GM23338 (cell line): ENCODE data around the gene KLHL9. TPM values are rescaled to one million over a fixed set of nuclear protein-coding genes. Genes with fewer than 3 reads are reported as not detected.

Experiments used
- ATAC-seq: fragments of 200-7000 bp; cut with Tn5 transposase; 3 replicates; pipeline ENCODE4 v1.9.1; 2020
- DNase-seq: peaks from one replicate; pipeline ENCODE4 v3.0.0-alpha.2; 2015; ENCODE audit warnings: low spot score
- H2AFZ ChIP-seq: fragments of 200-600 bp; sonication (generic); 2 replicates; pipeline ENCODE4 v1.8.0; 2016; ENCODE audit warnings: antibody characterized with exemption, mild to moderate bottlenecking, moderate library complexity
- H3F3A ChIP-seq: fragments of 200-600 bp; sonication (generic); replicated peaks from 2 replicates; pipeline ENCODE4 v1.8.0; 2017; ENCODE audit warnings: antibody characterized with exemption, mixed run types, low read depth
- H3K27ac ChIP-seq: fragments of 200-600 bp; sonication (generic); 2 replicates; pipeline ENCODE4 v1.6.1; 2016; ENCODE audit warnings: low read depth
- H3K27me3 ChIP-seq: fragments of 200-600 bp; sonication (generic); 2 replicates; pipeline ENCODE4 v1.8.0; 2016; ENCODE audit warnings: mild to moderate bottlenecking, mixed run types, moderate library complexity; ENCODE audit not compliant: insufficient read depth
- H3K36me3 ChIP-seq: fragments of 200-600 bp; sonication (generic); 2 replicates; pipeline ENCODE4 v1.8.0; 2016; ENCODE audit warnings: mild to moderate bottlenecking; ENCODE audit not compliant: insufficient read depth
- H3K4me1 ChIP-seq: fragments of 200-600 bp; sonication (generic); 2 replicates; pipeline ENCODE4 v1.8.0; 2016; ENCODE audit warnings: mild to moderate bottlenecking, moderate library complexity; ENCODE audit not compliant: insufficient read depth
- H3K4me2 ChIP-seq: fragments of 200-600 bp; sonication (generic); 2 replicates; pipeline ENCODE4 v1.7.1; 2017; ENCODE audit warnings: mixed run types
- H3K4me3 ChIP-seq: fragments of 200-600 bp; sonication (generic); 2 replicates; pipeline ENCODE4 v1.6.1; 2016; ENCODE audit warnings: mixed run types
- H3K79me2 ChIP-seq: fragments of 200-600 bp; sonication (generic); replicated peaks from 2 replicates; pipeline ENCODE4 v1.8.0; 2017; ENCODE audit warnings: mild to moderate bottlenecking; ENCODE audit not compliant: insufficient read depth
- H3K9me2 ChIP-seq: fragments of 200-600 bp; sonication (generic); 2 replicates; pipeline ENCODE4 v1.8.0; 2017; ENCODE audit not compliant: insufficient read depth
- H4K20me1 ChIP-seq: fragments of 200-600 bp; sonication (generic); replicated peaks from 2 replicates; pipeline ENCODE4 v1.8.0; 2017; ENCODE audit warnings: mild to moderate bottlenecking; ENCODE audit not compliant: insufficient read depth
- H3K27ac Mint-ChIP-seq: 2 replicates; pipeline ENCODE4 v1.8.0; 2020; ENCODE audit warnings: inconsistent platforms, mild to moderate bottlenecking, moderate library complexity, mixed read lengths
- H3K27me3 Mint-ChIP-seq: 3 replicates; pipeline ENCODE4 v1.8.0; 2022; ENCODE audit warnings: low read depth, mild to moderate bottlenecking, moderate library complexity, mixed read lengths, inconsistent platforms; ENCODE audit not compliant: insufficient read depth, poor library complexity
- H3K36me3 Mint-ChIP-seq: 3 replicates; pipeline ENCODE4 v1.8.0; 2021; ENCODE audit warnings: low read depth, mild to moderate bottlenecking, inconsistent platforms, moderate library complexity, mixed read lengths
- H3K4me1 Mint-ChIP-seq: 3 replicates; pipeline ENCODE4 v1.8.0; 2020; ENCODE audit warnings: mild to moderate bottlenecking, inconsistent platforms, mixed read lengths
- H3K4me3 Mint-ChIP-seq: 3 replicates; pipeline ENCODE4 v1.8.0; 2021; ENCODE audit warnings: moderate library complexity, mild to moderate bottlenecking, inconsistent platforms, mixed read lengths
- H3K9me3 Mint-ChIP-seq: 3 replicates; pipeline ENCODE4 v1.8.0; 2020; ENCODE audit warnings: moderate library complexity, mild to moderate bottlenecking, inconsistent platforms, mixed read lengths
- CREB1 ChIP-seq: fragments of 250-450 bp; sonication (Bioruptor Pico); IDR thresholded peaks from 2 replicates; pipeline ENCODE4 v1.5.0; 2020; ENCODE audit warnings: low read depth, mild to moderate bottlenecking, moderate library complexity
- CTCF ChIP-seq, 2 experiments: fragments of 200-600 bp in 1 of 2; sonication (generic) in 1 of 2; conservative IDR thresholded peaks; 2 replicates each; pipeline versions ENCODE4 v1.5.1 to v1.6.1; 2016 to 2017; ENCODE audit warnings: antibody characterized with exemption in 2 of 2, low read depth in 2 of 2, mild to moderate bottlenecking in 2 of 2, moderate library complexity in 1 of 2
- ETS1 ChIP-seq: IDR thresholded peaks from 2 replicates; pipeline ENCODE4 v1.6.1; 2016; ENCODE audit warnings: antibody characterized with exemption
- EZH2 ChIP-seq: fragments of 200-600 bp; sonication (generic); IDR thresholded peaks from one replicate; pipeline ENCODE4 v1.8.0; 2017; ENCODE audit warnings: antibody characterized with exemption, mild to moderate bottlenecking, low read depth; ENCODE audit not compliant: unreplicated experiment
- EZH2phosphoT487 ChIP-seq: fragments of 200-600 bp; sonication (generic); IDR thresholded peaks from one replicate; pipeline ENCODE4 v1.8.1; 2018; ENCODE audit warnings: antibody characterized with exemption; ENCODE audit not compliant: unreplicated experiment
- JUNB ChIP-seq: IDR thresholded peaks from one replicate; pipeline ENCODE4 v1.6.1; 2016; ENCODE audit warnings: antibody characterized with exemption; ENCODE audit not compliant: unreplicated experiment
- NANOG ChIP-seq: IDR thresholded peaks from 2 replicates; pipeline ENCODE4 v1.6.1; 2016; ENCODE audit warnings: antibody characterized with exemption, borderline replicate concordance
- POLR2AphosphoS5 ChIP-seq: IDR thresholded peaks from 2 replicates; pipeline ENCODE4 v1.6.1; 2016; ENCODE audit warnings: antibody characterized with exemption, low read depth
- REST ChIP-seq: IDR thresholded peaks from one replicate; pipeline ENCODE4 v1.6.1; 2018; ENCODE audit warnings: antibody characterized with exemption; ENCODE audit not compliant: unreplicated experiment
- STAT1 ChIP-seq: IDR thresholded peaks from one replicate; pipeline ENCODE4 v1.6.1; 2016; ENCODE audit warnings: antibody characterized with exemption; ENCODE audit not compliant: unreplicated experiment
- ZNF114 ChIP-seq: fragments of 250-450 bp; sonication (Bioruptor Pico); IDR thresholded peaks from 2 replicates; pipeline ENCODE4 v1.5.0; 2020; ENCODE audit warnings: mild to moderate bottlenecking, moderate library complexity
- ZNF331 ChIP-seq: fragments of 250-450 bp; sonication (Bioruptor Pico); IDR thresholded peaks from 2 replicates; pipeline ENCODE4 v1.5.0; 2020; ENCODE audit warnings: low read depth, mild to moderate bottlenecking, moderate library complexity
- ZNF462 ChIP-seq: fragments of 250-450 bp; sonication (Bioruptor Pico); IDR thresholded peaks from 2 replicates; pipeline ENCODE4 v1.5.0; 2020; ENCODE audit warnings: mild to moderate bottlenecking, moderate library complexity
- polyA plus RNA-seq: library from polyadenylated mRNA; unstranded; fragments of >200 nt; fragmentation: Nextera tagmentation; extraction: Ambion mirVana; gene quantifications from 2 replicates; pipeline ENCODE4 v1.2.1, GENCODE V29; 2016
- total RNA-seq: library from RNA; depleted of rRNA; stranded (reverse); fragments of >200 nt; shearing (Covaris generic); gene quantifications from 2 replicates; pipeline ENCODE4 v1.2.3, GENCODE V29; 2014

The KLHL9 gene
- total and polyA plus RNA-seq, 2 experiments from 2014 or later, result 9.1 to 24.0 TPM

GRCh38 chr9:21320465-21320864 is 14.7 kb downstream of the KLHL9 start:
- Histone ChIP-seq H3K4me1 (no peaks in the 10 kb centered on the region), H3F3A (no peaks in the 10 kb centered on the region), H3K27me3 (no peaks in the 10 kb centered on the region), H2AFZ (no peak overlapping the region), H3K4me2 (no peak overlapping the region), H3K4me3 (no peak overlapping the region), H3K9me2 (no peaks in the 10 kb centered on the region), H3K79me2 (no peaks in the 10 kb centered on the region), H3K36me3 (no peaks in the 10 kb centered on the region), H4K20me1 (no peaks in the 10 kb centered on the region), H3K27ac (no peak overlapping the region)
- H3K27me3 Mint-ChIP-seq, result no peaks in the 10 kb centered on the region
- H3K4me1 Mint-ChIP-seq, result peaks cover 5% of the 10 kb centered on the region; the same call in 2 of the 3 replicates
- no peak overlapping the region for H3K4me3 Mint-ChIP-seq
- H3K27ac Mint-ChIP-seq, result no peak overlapping the region
- no peaks in the 10 kb centered on the region; the same call in 2 of the 3 replicates for H3K36me3 Mint-ChIP-seq
- TF ChIP-seq REST (no peak), EZH2 (no peak), ETS1 (no peak), CTCF (conservative IDR thresholded peaks at IDR 0.05; ENCODE audit: low read depth in 2 of 2) (no peak), ZNF114 (CRISPR knock-in tag) (no peak), STAT1 (no peak), ZNF462 (CRISPR knock-in tag) (no peak), NANOG (no peak), CREB1 (CRISPR knock-in tag) (no peak), ZNF331 (no peak), EZH2phosphoT487 (no peak), JUNB (no peak), POLR2AphosphoS5 (no peak)
- no peak for DNase-seq
- no peak for ATAC-seq
- H3K9me3 Mint-ChIP-seq, result no peaks in the 10 kb centered on the region
